WTC11 (cell line): ENCODE results near the gene NLGN1. TPM values are rescaled to one million over a fixed set of nuclear protein-coding genes. Genes with fewer than 3 reads are reported as not detected.

Experiments
- ATAC-seq: fragments of 200-7000 bp; cut with Tn5 transposase; 2 replicates; pipeline ENCODE4 v1.10.0; 2021; ENCODE audit warnings: mild to moderate bottlenecking, moderate library complexity
- CTCF ChIA-PET: fragments of 300-600 bp; sonication (Branson Sonifier 250); formaldehyde crosslinking; loops from one replicate; lab custom pipeline; 2021; ENCODE audit warnings: antibody characterized with exemption; lab: Charles Lee
- POLR2A ChIA-PET: fragments of 350-600 bp; sonication (Branson Sonifier 250); formaldehyde crosslinking; loops from one replicate; lab custom pipeline; 2021; ENCODE audit warnings: antibody characterized with exemption; lab: Charles Lee
- DNase-seq: peaks from one replicate; pipeline ENCODE4 v3.0.0; 2021; ENCODE audit warnings: low spot score
- H3K27ac Mint-ChIP-seq: 2 replicates; pipeline ENCODE4 v1.8.0; 2021; ENCODE audit warnings: mixed read lengths
- H3K27me3 Mint-ChIP-seq: 2 replicates; pipeline ENCODE4 v1.8.0; 2021; ENCODE audit warnings: low read depth, mild to moderate bottlenecking, moderate library complexity, mixed read lengths
- H3K36me3 Mint-ChIP-seq: 2 replicates; pipeline ENCODE4 v1.8.0; 2021; ENCODE audit warnings: mixed read lengths
- H3K4me1 Mint-ChIP-seq: 2 replicates; pipeline ENCODE4 v1.8.0; 2022; ENCODE audit warnings: mixed read lengths
- H3K4me3 Mint-ChIP-seq: 2 replicates; pipeline ENCODE4 v1.8.0; 2021; ENCODE audit warnings: mild to moderate bottlenecking, moderate library complexity, mixed read lengths
- H3K9me3 Mint-ChIP-seq: 2 replicates; pipeline ENCODE4 v1.8.0; 2021; ENCODE audit warnings: mixed read lengths
- CDX4 ChIP-seq: fragments of 250-450 bp; sonication (Bioruptor Pico); IDR thresholded peaks from 2 replicates; pipeline ENCODE4 v1.9.0; 2021; ENCODE audit warnings: moderate library complexity, mild to moderate bottlenecking, inconsistent platforms, borderline replicate concordance
- CREB1 ChIP-seq: sonication (generic); formaldehyde crosslinking; IDR thresholded peaks from 2 replicates; pipeline ENCODE4 v1.8.0; 2023; ENCODE audit warnings: mild to moderate bottlenecking, missing genetic modification reagents
- CREM ChIP-seq: sonication (generic); formaldehyde crosslinking; IDR thresholded peaks from 2 replicates; pipeline ENCODE4 v1.8.1; 2022; ENCODE audit warnings: mild to moderate bottlenecking, missing genetic modification reagents, moderate library complexity
- ETV6 ChIP-seq: sonication (generic); formaldehyde crosslinking; IDR thresholded peaks from 2 replicates; pipeline ENCODE4 v1.8.1; 2022; ENCODE audit warnings: mild to moderate bottlenecking, missing genetic modification reagents
- GABPB1 ChIP-seq: sonication (generic); formaldehyde crosslinking; IDR thresholded peaks from 2 replicates; pipeline ENCODE4 v1.8.1; 2023; ENCODE audit warnings: mild to moderate bottlenecking, missing genetic modification reagents
- GRHL2 ChIP-seq: fragments of 250-450 bp; sonication (Bioruptor Pico); IDR thresholded peaks from 2 replicates; pipeline ENCODE4 v1.8.0; 2022; ENCODE audit warnings: mild to moderate bottlenecking, moderate library complexity; ENCODE audit not compliant: insufficient replicate concordance, severe bottlenecking
- IRF2 ChIP-seq: sonication (generic); formaldehyde crosslinking; IDR thresholded peaks from 2 replicates; pipeline ENCODE4 v1.8.0; 2022; ENCODE audit warnings: low read depth, missing genetic modification reagents, borderline replicate concordance
- MYBL2 ChIP-seq: sonication (generic); formaldehyde crosslinking; IDR thresholded peaks from 2 replicates; pipeline ENCODE4 v1.8.1; 2023; ENCODE audit warnings: mild to moderate bottlenecking, moderate library complexity, missing genetic modification reagents
- NFATC4 ChIP-seq: fragments of 250-450 bp; sonication (Bioruptor Pico); IDR thresholded peaks from 2 replicates; pipeline ENCODE4 v1.9.0; 2021; ENCODE audit warnings: mild to moderate bottlenecking
- NFE2L1 ChIP-seq: sonication (generic); formaldehyde crosslinking; IDR thresholded peaks from 2 replicates; pipeline ENCODE4 v1.8.1; 2023; ENCODE audit warnings: missing genetic modification reagents
- PRDM15 ChIP-seq: sonication (generic); formaldehyde crosslinking; IDR thresholded peaks from 2 replicates; pipeline ENCODE4 v1.8.0; 2022; ENCODE audit warnings: missing genetic modification reagents
- PREB ChIP-seq: sonication (generic); formaldehyde crosslinking; IDR thresholded peaks from 2 replicates; pipeline ENCODE4 v1.8.1; 2022; ENCODE audit warnings: mild to moderate bottlenecking, missing genetic modification reagents, moderate library complexity, borderline replicate concordance
- PRRX2 ChIP-seq: fragments of 250-450 bp; sonication (Bioruptor Pico); IDR thresholded peaks from 2 replicates; pipeline ENCODE4 v1.8.0; 2021; ENCODE audit warnings: mild to moderate bottlenecking
- SOX15 ChIP-seq: fragments of 250-450 bp; sonication (Bioruptor Pico); IDR thresholded peaks from 2 replicates; pipeline ENCODE4 v1.9.0; 2021; ENCODE audit warnings: mild to moderate bottlenecking
- TCF7 ChIP-seq: sonication (generic); formaldehyde crosslinking; IDR thresholded peaks from 2 replicates; pipeline ENCODE4 v1.8.0; 2022; ENCODE audit warnings: mild to moderate bottlenecking, low read depth, missing genetic modification reagents, moderate library complexity
- USF1 ChIP-seq: sonication (generic); formaldehyde crosslinking; IDR thresholded peaks from 2 replicates; pipeline ENCODE4 v1.8.0; 2022; ENCODE audit warnings: mild to moderate bottlenecking, missing genetic modification reagents
- ZBTB21 ChIP-seq: sonication (generic); formaldehyde crosslinking; IDR thresholded peaks from 2 replicates; pipeline ENCODE4 v1.8.1; 2023; ENCODE audit warnings: mild to moderate bottlenecking, missing genetic modification reagents, borderline replicate concordance
- ZNF219 ChIP-seq: sonication (generic); formaldehyde crosslinking; IDR thresholded peaks from 2 replicates; pipeline ENCODE4 v1.8.0; 2023; ENCODE audit warnings: missing genetic modification reagents, mild to moderate bottlenecking, borderline replicate concordance
- ZNF281 ChIP-seq: sonication (generic); formaldehyde crosslinking; IDR thresholded peaks from 2 replicates; pipeline ENCODE4 v1.8.0; 2023; ENCODE audit warnings: mild to moderate bottlenecking, missing genetic modification reagents
- ZNF396 ChIP-seq: fragments of 250-450 bp; sonication (Bioruptor Pico); IDR thresholded peaks from 2 replicates; pipeline ENCODE4 v1.8.0; 2021; ENCODE audit warnings: mild to moderate bottlenecking, moderate library complexity, borderline replicate concordance
- total RNA-seq: library from RNA; stranded (reverse); gene quantifications from 3 replicates; pipeline ENCODE4 v1.2.3, GENCODE V29; 2021

NLGN1 gene
- total RNA-seq, 1 experiment from 2014 or later: 12.4 TPM

GRCh38 chr3:173547070-173547469, 149.5 kb downstream of the NLGN1 start:
- Mint-ChIP-seq H3K27ac (no peak overlapping the region), H3K4me1 (peaks cover 2% of the 10 kb centered on the region), H3K36me3 (no peaks in the 10 kb centered on the region), H3K4me3 (no peak overlapping the region), H3K9me3 (0 out of 2 replicates have a peak, but pooled peaks cover 6% of the 10 kb centered on the region), H3K27me3 (no peaks in the 10 kb centered on the region)
- TF ChIP-seq PRDM15 (no peak), PREB (CRISPR knock-in tag) (no peak), GRHL2 (no peak), CREB1 (no peak), NFE2L1 (CRISPR knock-in tag) (no peak), CREM (CRISPR knock-in tag) (no peak), ZNF396 (no peak), NFATC4 (CRISPR knock-in tag) (no peak), SOX15 (CRISPR knock-in tag) (no peak), TCF7 (no peak), ZNF281 (CRISPR knock-in tag) (no peak)
- CTCF ChIA-PET: no interaction called here
- POLR2A ChIA-PET: no interaction called here
- DNase-seq (no peak), ATAC-seq (no peak)

- DNase-seq (no peak), ATAC-seq (no peak)
- H3K4me3 Mint-ChIP-seq: no peak overlapping the region
- peaks cover 14% of the 10 kb centered on the region for H3K4me1 Mint-ChIP-seq
- POLR2A ChIA-PET: no interaction called here
- no peaks in the 10 kb centered on the region for H3K36me3 Mint-ChIP-seq
- H3K9me3 Mint-ChIP-seq: 0 out of 2 replicates have a peak, but pooled peaks cover 6% of the 10 kb centered on the region
- CTCF ChIA-PET: no interaction called here
- H3K27ac Mint-ChIP-seq: no peak overlapping the region
- H3K27me3 Mint-ChIP-seq: no peaks in the 10 kb centered on the region
- TF ChIP-seq SOX15 (CRISPR knock-in tag): no peak
- TF ChIP-seq ZNF281 (CRISPR knock-in tag): no peak
- no peak for TF ChIP-seq MYBL2 (CRISPR knock-in tag)
- no peak for TF ChIP-seq CDX4
- TF ChIP-seq PRDM15: no peak
- TF ChIP-seq NFATC4 (CRISPR knock-in tag): no peak
- TF ChIP-seq GABPB1: no peak
- TF ChIP-seq PRRX2 (CRISPR knock-in tag): no peak
- no peak for TF ChIP-seq ZNF396
- TF ChIP-seq ZBTB21 (CRISPR knock-in tag): no peak
- no peak for TF ChIP-seq IRF2 (CRISPR knock-in tag)
- no peak for TF ChIP-seq USF1 (CRISPR knock-in tag)
- TF ChIP-seq ETV6 (CRISPR knock-in tag): no peak
- no peak for TF ChIP-seq ZNF219 (CRISPR knock-in tag)
Observed at GRCh38 chr3:173548261-173548660, 150.7 kb downstream of the NLGN1 start.
